Stomach smooth muscle (tissue), 2 donors: ENCODE measurements around the gene VDAC1.
"Not testable (repeated sequence)": the region's sequence is repeated elsewhere in the genome, so short reads cannot be mapped to it uniquely, and the experiment has no call there.

Experiments
- H3K27ac ChIP-seq: one replicate; pipeline ENCODE4 v1.7.0; 2013; ENCODE audit warnings: mild to moderate bottlenecking, low read length, inconsistent platforms
- H3K27me3 ChIP-seq, 2 donors: one replicate each; pipeline ENCODE4 v1.7.0; 2013; ENCODE audit warnings: low read length in 2 of 2; ENCODE audit not compliant: insufficient read depth in 2 of 2, control insufficient read depth in 1 of 2
- H3K36me3 ChIP-seq, 2 donors: one replicate each; pipeline ENCODE4 v1.7.0; 2013; ENCODE audit warnings: low read length in 2 of 2; ENCODE audit not compliant: control insufficient read depth in 2 of 2, insufficient read depth in 2 of 2
- H3K4me1 ChIP-seq: one replicate; pipeline ENCODE4 v1.7.0; 2013; ENCODE audit warnings: low read length; ENCODE audit not compliant: control insufficient read depth, insufficient read depth
- H3K4me3 ChIP-seq, 2 donors: one replicate each; pipeline ENCODE4 v1.7.0; 2013; ENCODE audit warnings: low read length in 2 of 2
- H3K9ac ChIP-seq, 2 donors: one replicate each; pipeline ENCODE4 v1.7.0; 2013; ENCODE audit warnings: low read length in 2 of 2, mild to moderate bottlenecking in 1 of 2
- H3K9me3 ChIP-seq, 2 donors: one replicate each; pipeline ENCODE4 v1.7.0; 2013; ENCODE audit warnings: low read length in 2 of 2; ENCODE audit not compliant: control insufficient read depth in 2 of 2
- donor health status: healthy.
- donor health status: Pancreatic carcinoma.

The VDAC1 gene

DNA sequence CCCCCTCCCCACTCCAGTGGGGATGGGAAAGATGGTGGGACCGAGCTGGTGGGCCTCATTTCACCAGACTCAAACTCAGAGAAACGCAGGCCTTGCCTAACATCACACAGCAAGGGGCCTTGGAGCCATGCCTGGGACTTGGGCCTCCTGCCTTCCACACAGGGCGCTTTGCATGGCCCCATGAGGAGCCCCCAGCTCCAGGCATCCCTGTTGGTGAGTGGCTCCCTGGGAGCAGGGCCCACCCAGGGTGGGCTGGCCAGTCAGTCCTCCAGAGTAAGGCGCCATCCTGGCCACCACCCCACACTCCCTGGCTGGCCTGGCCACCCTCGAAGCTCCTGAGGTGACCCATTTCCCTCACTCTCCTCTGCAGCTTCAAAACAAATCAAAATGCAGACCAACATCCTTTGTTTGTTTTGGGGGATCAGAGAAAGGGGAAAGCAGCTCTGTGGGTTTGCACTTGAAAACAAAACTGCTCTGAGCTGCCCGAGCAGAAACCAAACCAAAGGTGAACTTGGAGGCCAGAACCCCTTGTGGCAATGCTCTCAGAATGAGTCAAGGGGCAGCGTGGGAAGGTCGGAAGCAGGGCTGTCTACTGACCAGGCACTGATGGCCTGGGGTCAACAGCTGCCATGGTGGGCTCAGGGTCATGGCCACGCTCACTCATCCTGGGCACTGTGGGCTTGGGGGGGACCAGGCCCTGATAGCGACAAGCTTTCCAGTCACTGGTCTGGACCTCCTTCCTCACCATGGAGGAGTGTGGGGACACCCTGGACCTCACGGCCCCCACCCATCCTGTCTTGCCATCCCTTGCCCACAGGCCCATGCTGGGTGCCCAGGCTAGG lies 37.0 kb upstream of the VDAC1 start:
- Histone ChIP-seq H3K27ac (no peak overlapping the region), H3K27me3 (no peaks in the 10 kb centered on the region), H3K4me1 (no peaks in the 10 kb centered on the region), H3K9me3 (no peaks in the 10 kb centered on the region), H3K36me3 (no peaks in the 10 kb centered on the region), H3K4me3 (no peak overlapping the region), H3K9ac (no peak overlapping the region)

DNA sequence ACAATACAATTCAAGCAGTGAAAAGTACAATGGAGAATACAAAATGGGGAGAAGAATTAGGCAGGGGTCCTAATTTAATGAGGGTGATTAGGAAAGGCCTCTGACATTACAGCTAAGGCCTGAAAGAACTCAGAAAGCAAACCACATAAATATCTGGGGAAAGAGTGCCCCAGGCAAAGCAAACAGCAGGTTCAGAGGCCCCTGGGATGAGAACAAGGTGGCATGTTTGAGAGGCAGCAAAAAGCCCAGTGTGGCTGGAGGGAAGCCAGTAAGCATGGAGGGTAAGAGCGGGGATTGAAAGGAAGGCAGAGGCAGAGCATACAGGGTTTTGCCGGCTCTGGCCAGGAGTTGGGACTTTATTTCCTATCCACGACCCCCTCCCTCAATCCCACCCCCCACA lies 33.4 kb upstream of the VDAC1 start:
- H3K4me3 ChIP-seq = no peak overlapping the region
- no peaks in the 10 kb centered on the region for H3K27me3 ChIP-seq
- H3K27ac ChIP-seq = no peak overlapping the region
- no peaks in the 10 kb centered on the region for H3K4me1 ChIP-seq
- no peaks in the 10 kb centered on the region for H3K36me3 ChIP-seq
- H3K9me3 ChIP-seq = no peaks in the 10 kb centered on the region
- no peak overlapping the region for H3K9ac ChIP-seq

DNA sequence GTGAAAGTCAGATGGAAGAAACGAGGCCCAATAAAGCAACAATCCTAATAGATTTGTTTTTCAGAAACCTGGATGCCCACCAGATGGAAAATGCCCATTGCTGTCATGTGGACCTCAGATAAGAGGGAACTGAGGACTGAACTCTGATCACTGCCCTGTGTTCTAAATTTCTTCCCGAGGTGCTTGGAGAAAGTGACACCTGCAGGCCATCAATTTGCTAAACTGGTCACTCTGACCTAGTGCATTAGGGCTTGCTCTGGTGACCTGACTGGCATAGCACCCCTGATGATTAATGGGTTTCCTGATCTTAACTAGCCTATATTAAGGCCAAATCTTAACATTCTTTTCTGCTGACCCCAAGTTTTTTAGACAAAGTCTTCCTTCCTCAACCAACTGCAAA lies 32.4 kb upstream of the VDAC1 start:
- Histone ChIP-seq H3K4me1 (no peaks in the 10 kb centered on the region), H3K9ac (no peak overlapping the region), H3K27ac (no peak overlapping the region), H3K36me3 (no peaks in the 10 kb centered on the region), H3K27me3 (no peaks in the 10 kb centered on the region), H3K9me3 (no peaks in the 10 kb centered on the region), H3K4me3 (no peak overlapping the region)

DNA sequence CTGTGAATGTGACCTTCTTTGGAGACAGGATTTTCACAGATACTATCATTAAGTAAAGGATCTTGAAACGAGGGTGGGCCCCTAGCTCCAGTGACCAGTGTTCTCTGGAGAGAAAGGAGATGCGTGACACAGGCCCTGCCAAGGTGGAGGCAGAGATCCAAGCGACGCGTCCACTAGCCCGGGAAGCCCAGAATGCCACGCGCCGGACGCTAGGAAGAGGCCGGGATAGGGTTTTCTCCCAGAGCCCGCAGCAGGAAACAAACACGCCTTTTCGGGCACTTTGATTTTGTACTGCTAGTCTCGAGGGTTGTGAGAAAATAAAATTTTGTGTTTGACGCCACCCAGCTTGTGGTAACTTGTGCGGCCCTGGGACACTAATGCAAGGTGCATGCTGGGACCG lies 29.6 kb upstream of the VDAC1 start:
- Histone ChIP-seq H3K36me3 (no peaks in the 10 kb centered on the region), H3K9ac (no peak overlapping the region), H3K4me1 (no peaks in the 10 kb centered on the region), H3K9me3 (no peaks in the 10 kb centered on the region), H3K4me3 (no peak overlapping the region), H3K27ac (no peak overlapping the region), H3K27me3 (no peaks in the 10 kb centered on the region)

DNA sequence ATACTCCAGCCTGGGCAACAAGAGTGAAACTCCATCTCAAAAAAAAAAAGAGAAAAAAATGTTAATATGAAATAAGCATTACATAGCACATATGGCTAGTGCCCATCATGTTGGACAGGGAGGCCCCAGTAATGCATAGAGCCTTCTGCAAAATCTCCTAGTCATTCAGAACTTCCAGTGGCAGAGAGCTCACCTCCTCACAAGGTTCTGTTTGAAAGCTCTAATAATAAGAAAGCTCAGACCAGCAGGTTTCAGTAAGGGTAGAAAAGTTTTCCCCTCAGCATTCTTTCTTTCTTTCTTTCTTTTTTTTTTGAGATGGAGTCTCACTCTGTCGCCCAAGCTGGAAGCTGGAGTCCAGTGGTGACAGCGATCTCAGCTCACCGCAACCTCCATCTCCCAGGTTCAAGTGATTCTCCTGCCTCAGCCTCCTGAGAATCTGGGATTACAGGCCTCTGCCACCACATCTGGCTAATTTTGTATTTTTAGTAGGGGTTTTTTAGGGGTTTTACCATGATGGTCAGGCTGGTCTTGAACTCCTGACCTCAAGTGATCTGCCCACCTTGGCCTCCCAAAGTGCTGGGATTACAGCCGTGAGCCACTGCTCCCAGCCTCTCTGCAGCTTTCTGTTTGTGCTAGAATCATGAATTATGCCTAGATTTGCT lies 25.7 kb upstream of the VDAC1 start:
- not testable (repeated sequence) for H3K4me1 ChIP-seq, H3K27ac ChIP-seq, H3K4me3 ChIP-seq, H3K9me3 ChIP-seq, H3K9ac ChIP-seq, H3K36me3 ChIP-seq, H3K27me3 ChIP-seq

DNA sequence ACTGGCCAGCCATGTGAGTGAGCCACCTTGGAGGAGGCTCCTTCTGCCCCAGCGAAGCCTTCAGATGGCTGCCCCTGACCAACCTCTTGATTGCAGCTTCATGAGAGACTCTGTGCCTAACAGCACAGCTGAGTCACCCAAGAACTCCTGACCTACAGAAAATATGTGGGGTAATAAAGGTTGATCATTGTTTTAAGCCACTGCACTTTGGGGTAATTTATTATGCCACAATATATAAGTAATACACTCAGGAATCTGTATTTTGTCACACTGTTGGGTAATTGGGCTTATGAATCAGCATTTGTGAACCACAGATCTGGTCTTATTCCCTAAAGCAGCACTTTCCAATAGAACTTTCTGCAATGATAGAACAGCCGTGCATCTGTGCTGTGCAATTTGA lies 24.4 kb upstream of the VDAC1 start:
- no peak overlapping the region for H3K27ac ChIP-seq
- no peaks in the 10 kb centered on the region for H3K4me1 ChIP-seq
- H3K36me3 ChIP-seq = no peaks in the 10 kb centered on the region
- H3K4me3 ChIP-seq = no peak overlapping the region
- H3K9me3 ChIP-seq = no peaks in the 10 kb centered on the region
- peaks cover 0 to 5% of the 10 kb centered on the region in 2 donors for H3K27me3 ChIP-seq
- no peak overlapping the region for H3K9ac ChIP-seq

DNA sequence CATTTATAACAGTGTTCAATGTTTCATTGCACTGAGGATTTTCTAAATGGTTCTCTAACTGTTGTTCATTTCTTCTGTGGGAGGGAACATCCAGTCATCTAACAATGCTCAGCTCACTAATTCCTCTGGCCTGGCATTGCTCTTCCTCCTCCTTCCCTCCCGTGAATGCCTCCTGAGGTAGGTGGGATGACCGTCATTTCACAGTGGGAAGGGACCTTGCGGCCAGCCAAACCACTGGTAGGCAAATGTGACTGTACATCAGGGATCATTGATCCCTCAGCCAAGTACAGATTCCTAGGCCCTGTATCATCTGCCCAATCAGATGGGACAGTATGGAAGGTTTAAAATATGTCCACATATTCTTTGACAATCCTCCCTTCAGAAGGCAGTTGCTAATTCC lies 23.7 kb upstream of the VDAC1 start:
- Histone ChIP-seq H3K9ac (no peak overlapping the region), H3K27ac (no peak overlapping the region), H3K36me3 (no peaks in the 10 kb centered on the region), H3K27me3 (peaks cover 0 to 5% of the 10 kb centered on the region in 2 donors), H3K9me3 (no peaks in the 10 kb centered on the region), H3K4me1 (no peaks in the 10 kb centered on the region), H3K4me3 (no peak overlapping the region)

DNA sequence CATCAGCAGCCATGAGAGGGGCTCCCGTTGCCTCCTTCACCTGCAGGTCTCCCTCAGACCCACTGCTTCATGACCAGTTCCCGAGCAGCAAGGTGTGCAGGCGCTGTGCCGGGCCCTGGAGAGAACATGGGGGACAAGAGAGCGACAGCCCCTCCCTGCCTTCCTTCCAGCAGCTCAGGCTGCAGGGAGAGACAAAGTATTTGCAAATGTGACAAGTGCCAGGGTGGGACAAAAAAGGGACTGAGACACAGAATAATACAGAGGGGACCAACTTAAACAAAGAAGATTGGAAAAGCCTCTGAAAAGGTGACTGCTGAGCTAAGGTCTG lies 22.5 kb upstream of the VDAC1 start:
- no peaks in the 10 kb centered on the region for H3K36me3 ChIP-seq
- H3K4me1 ChIP-seq = no peaks in the 10 kb centered on the region
- no peak overlapping the region for H3K27ac ChIP-seq
- H3K9ac ChIP-seq = no peak overlapping the region
- no peak overlapping the region for H3K4me3 ChIP-seq
- no peaks in the 10 kb centered on the region for H3K9me3 ChIP-seq
- peaks cover 0 to 5% of the 10 kb centered on the region in 2 donors for H3K27me3 ChIP-seq

DNA sequence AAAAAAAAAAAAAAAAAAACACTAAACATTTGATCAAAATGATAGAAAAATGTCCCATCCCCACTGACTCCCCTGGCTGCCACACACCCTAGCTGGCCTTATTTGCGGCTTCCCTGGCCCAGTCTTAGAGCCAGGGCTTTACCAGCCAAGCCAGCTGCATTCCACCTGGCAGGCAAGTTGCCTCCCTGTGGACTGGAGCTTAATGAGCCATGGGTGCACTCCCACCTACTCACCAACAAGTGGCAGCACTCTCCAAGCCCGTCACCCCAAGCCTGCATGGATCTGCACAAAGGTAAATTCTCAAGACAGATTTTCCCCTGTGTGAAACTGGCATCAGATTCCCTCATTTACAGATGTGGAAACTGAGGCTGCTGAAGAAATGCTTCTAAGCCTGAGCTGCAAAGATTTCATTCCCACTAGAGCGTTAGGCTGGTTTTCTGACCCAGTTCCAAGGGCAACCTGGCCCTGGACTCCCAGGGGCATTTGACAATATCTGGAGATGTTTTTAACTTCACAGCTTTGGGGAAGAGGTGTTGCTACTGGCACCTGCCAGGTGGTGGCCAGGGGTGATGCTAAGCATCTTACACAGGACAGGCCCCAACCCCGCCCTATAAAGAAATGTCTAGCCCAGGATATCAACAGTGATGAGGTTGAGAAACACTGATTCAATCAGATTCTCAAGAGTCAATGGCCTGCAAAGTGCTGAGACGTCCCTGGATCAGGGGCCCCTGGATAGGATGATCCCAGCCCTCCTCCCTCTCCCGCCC lies 21.9 kb upstream of the VDAC1 start:
- H3K27ac ChIP-seq = no peak overlapping the region
- no peaks in the 10 kb centered on the region for H3K4me1 ChIP-seq
- H3K9me3 ChIP-seq = no peaks in the 10 kb centered on the region
- H3K4me3 ChIP-seq = no peak overlapping the region
- H3K36me3 ChIP-seq = no peaks in the 10 kb centered on the region
- peaks cover 0 to 5% of the 10 kb centered on the region in 2 donors for H3K27me3 ChIP-seq
- no peak overlapping the region for H3K9ac ChIP-seq

DNA sequence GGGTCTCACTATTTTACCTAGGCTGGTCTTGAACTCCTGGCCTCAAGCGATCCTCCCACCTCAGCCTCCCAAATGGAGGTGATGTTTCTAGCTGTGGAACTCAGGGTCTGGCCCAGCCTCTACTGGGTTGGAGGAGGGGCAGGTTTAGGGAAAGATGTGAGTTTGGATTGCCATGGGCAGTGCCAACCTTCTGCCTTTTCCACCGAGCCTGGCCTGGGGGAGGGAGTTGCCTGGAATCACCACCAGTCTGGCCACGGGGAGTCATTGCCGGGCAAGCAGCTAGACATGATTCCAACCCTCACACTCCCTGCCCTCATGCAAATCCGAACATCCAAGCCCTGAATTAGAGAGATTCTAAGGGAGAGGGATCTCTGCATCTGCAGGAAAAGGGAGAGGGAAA lies 21.0 kb upstream of the VDAC1 start:
- Histone ChIP-seq H3K9ac (no peak overlapping the region), H3K4me3 (no peak overlapping the region), H3K27ac (no peak overlapping the region), H3K9me3 (no peaks in the 10 kb centered on the region), H3K36me3 (no peaks in the 10 kb centered on the region), H3K4me1 (no peaks in the 10 kb centered on the region), H3K27me3 (peaks cover 0 to 5% of the 10 kb centered on the region in 2 donors)

DNA sequence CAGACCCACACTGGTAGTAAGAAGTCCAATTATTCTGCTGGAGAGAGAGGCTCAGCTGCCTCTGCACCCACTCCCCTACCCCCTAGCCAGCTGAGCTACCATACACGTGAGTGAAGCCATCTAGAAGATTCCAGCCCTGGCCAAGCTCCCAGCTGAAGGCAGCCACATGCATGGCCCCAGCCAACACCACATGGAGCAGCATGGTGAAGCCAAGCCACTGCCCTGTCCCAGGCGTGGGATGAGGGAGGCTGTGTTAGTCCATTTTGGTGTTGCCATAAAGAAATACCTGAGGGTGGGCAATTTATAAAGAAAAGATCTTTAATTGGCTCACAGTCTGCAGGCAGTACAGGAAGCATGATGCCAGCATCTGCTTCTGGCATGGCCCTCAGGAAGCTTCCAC lies 20.0 kb upstream of the VDAC1 start:
- no peaks in the 10 kb centered on the region for H3K9me3 ChIP-seq
- no peak overlapping the region for H3K27ac ChIP-seq
- H3K9ac ChIP-seq = no peak overlapping the region
- no peaks in the 10 kb centered on the region for H3K36me3 ChIP-seq
- peaks cover 0 to 5% of the 10 kb centered on the region in 2 donors for H3K27me3 ChIP-seq
- no peaks in the 10 kb centered on the region for H3K4me1 ChIP-seq
- H3K4me3 ChIP-seq = no peak overlapping the region
